Trophoblast cell (in vitro differentiated cells and primary cell): ENCODE data around the gene RBM39.
"Not testable (repeated sequence)": the region's sequence is repeated elsewhere in the genome, so short reads cannot be mapped to it uniquely, and the experiment has no call there.

Source experiments
- DNase-seq, 2 donors: peaks; one replicate each; pipeline ENCODE4 v3.0.0-alpha.2; 2016
- H2AFZ ChIP-seq: 2 replicates; pipeline ENCODE4 v1.6.1; 2013; ENCODE audit warnings: low read length, moderate library complexity, mild to moderate bottlenecking; ENCODE audit not compliant: insufficient read depth, poor library complexity
- H2AK5ac ChIP-seq: 2 replicates; pipeline ENCODE4 v1.6.1; 2013; ENCODE audit warnings: mild to moderate bottlenecking, low read length
- H2BK120ac ChIP-seq: 2 replicates; pipeline ENCODE4 v1.6.1; 2013; ENCODE audit warnings: low read length, mild to moderate bottlenecking, moderate library complexity; ENCODE audit not compliant: insufficient read depth, poor library complexity
- H2BK12ac ChIP-seq: 2 replicates; pipeline ENCODE4 v1.6.1; 2013; ENCODE audit warnings: mild to moderate bottlenecking, low read length, moderate library complexity
- H2BK5ac ChIP-seq: 2 replicates; pipeline ENCODE4 v1.6.1; 2013; ENCODE audit warnings: low read length, low read depth, moderate library complexity, mild to moderate bottlenecking; ENCODE audit not compliant: poor library complexity
- H3K14ac ChIP-seq: 2 replicates; pipeline ENCODE4 v1.6.1; 2013; ENCODE audit warnings: mild to moderate bottlenecking, low read length
- H3K18ac ChIP-seq: 2 replicates; pipeline ENCODE4 v1.6.1; 2013; ENCODE audit warnings: mild to moderate bottlenecking, low read length
- H3K23ac ChIP-seq: 2 replicates; pipeline ENCODE4 v1.6.1; 2013; ENCODE audit warnings: low read length
- H3K27ac ChIP-seq: 2 replicates; pipeline ENCODE4 v1.5.1; 2013; ENCODE audit warnings: low read depth, mild to moderate bottlenecking, inconsistent platforms, low read length, moderate library complexity
- H3K27me3 ChIP-seq: 2 replicates; pipeline ENCODE4 v1.6.1; 2013; ENCODE audit warnings: inconsistent platforms, mild to moderate bottlenecking, low read length, moderate library complexity; ENCODE audit not compliant: insufficient read depth
- H3K36me3 ChIP-seq, 2 experiments: 1 replicate in 1 of 2; 2 replicates in 1 of 2; pipeline ENCODE4 v1.6.1; 2013; ENCODE audit warnings: low read length in 2 of 2, mild to moderate bottlenecking in 2 of 2, moderate library complexity in 1 of 2; ENCODE audit not compliant: insufficient read depth in 2 of 2, control insufficient read depth in 1 of 2
- H3K4ac ChIP-seq: 2 replicates; pipeline ENCODE4 v1.6.1; 2013; ENCODE audit warnings: low read depth, mild to moderate bottlenecking, low read length, moderate library complexity
- H3K4me1 ChIP-seq, 2 experiments: 1 replicate in 1 of 2; 2 replicates in 1 of 2; pipeline ENCODE4 v1.6.1; 2013; ENCODE audit warnings: low read length in 2 of 2, mild to moderate bottlenecking in 2 of 2, moderate library complexity in 1 of 2; ENCODE audit not compliant: insufficient read depth in 2 of 2, control insufficient read depth in 1 of 2
- H3K4me2 ChIP-seq: 2 replicates; pipeline ENCODE4 v1.6.1; 2013; ENCODE audit warnings: inconsistent platforms, mild to moderate bottlenecking, low read length, moderate library complexity
- H3K4me3 ChIP-seq: 2 replicates; pipeline ENCODE4 v1.5.1; 2013; ENCODE audit warnings: mild to moderate bottlenecking, low read depth, low read length, inconsistent platforms
- H3K79me1 ChIP-seq: one replicate; pipeline ENCODE4 v1.6.1; 2013; ENCODE audit warnings: low read length
- H3K79me2 ChIP-seq: 2 replicates; pipeline ENCODE4 v1.6.1; 2013; ENCODE audit warnings: low read length, mild to moderate bottlenecking; ENCODE audit not compliant: control insufficient read depth, insufficient read depth, poor library complexity
- H3K9ac ChIP-seq: 2 replicates; pipeline ENCODE4 v1.6.1; 2013; ENCODE audit warnings: mild to moderate bottlenecking, low read length
- H3K9me3 ChIP-seq: 2 replicates; pipeline ENCODE4 v1.6.1; 2013; ENCODE audit warnings: low read depth, mild to moderate bottlenecking, control low read depth, inconsistent platforms, low read length; ENCODE audit not compliant: insufficient read depth
- H4K12ac ChIP-seq: 2 replicates; pipeline ENCODE4 v1.6.1; 2013; ENCODE audit warnings: low read depth, mild to moderate bottlenecking, low read length, moderate library complexity
- H4K8ac ChIP-seq: 2 replicates; pipeline ENCODE4 v1.6.1; 2013; ENCODE audit warnings: low read depth, mild to moderate bottlenecking, low read length, moderate library complexity
- H4K91ac ChIP-seq: one replicate; pipeline ENCODE4 v1.6.1; 2013; ENCODE audit warnings: low read depth, mild to moderate bottlenecking, low read length, moderate library complexity
- WGBS: extraction: QIAGEN DNeasy Blood & Tissue Kit; methylation state at CpG from one replicate; pipeline ENCODE4 v1.1.7; 2013; ENCODE audit warnings: missing lambda C conversion rate; ENCODE audit not compliant: insufficient read length, insufficient coverage; ENCODE audit errors: extremely low coverage; 5-methylcytosine and 5-hydroxymethylcytosine counted together

The RBM39 gene

DNA sequence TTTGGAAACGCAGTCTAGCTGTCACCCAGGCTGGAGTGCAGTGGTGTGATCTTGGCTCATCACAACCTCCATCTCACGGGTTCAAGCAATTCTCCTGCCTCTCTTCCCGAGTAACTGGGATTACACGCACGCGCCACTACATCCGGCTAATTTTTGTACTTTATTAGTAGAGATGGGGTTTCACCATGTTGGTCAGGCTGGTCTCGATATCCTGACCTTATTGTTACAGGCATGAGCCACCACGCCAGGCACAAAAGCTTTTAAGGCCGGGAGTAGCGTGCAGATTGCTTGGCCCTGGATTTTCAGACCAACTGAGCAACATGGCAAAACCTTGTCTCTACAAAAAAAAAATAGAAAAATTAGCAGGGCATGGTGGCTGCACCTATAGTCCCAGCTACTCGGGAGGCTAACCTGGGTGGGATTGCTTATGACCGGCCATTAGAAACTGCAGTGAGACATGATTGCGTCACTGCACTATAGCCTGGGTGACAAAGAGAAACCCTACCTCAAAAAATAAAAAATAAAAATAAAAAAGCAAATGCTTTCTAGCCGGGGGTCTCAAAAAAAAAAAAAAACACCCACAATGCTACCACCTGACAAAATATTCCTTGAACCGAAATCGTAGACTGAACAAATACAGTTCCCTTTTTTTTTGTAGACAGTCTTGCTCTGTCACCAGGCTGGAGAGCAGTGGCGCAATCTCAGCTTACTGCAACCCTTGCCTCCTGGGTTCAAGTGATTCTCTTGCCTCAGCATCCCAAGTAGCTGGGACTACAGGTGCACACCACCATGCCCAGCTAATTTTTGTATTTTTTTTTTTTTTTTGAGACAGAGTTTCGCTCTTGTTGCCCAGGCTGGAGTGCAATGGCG lies 15.0 kb downstream of the RBM39 start:
- Histone ChIP-seq H4K8ac (no peak overlapping the region), H4K91ac (no peak overlapping the region), H3K18ac (no peak overlapping the region), H3K27ac (no peak overlapping the region), H2BK12ac (no peak overlapping the region), H2BK120ac (no peak overlapping the region), H2AFZ (no peak overlapping the region), H3K4ac (peak overlapping the region; percentile 72), H3K9ac (no peak overlapping the region), H3K23ac (no peak overlapping the region), H2AK5ac (no peak overlapping the region), H4K12ac (peak overlapping the region; percentile 80), H3K4me2 (no peak overlapping the region), H2BK5ac (no peak overlapping the region), H3K4me1 (no peaks in the 10 kb centered on the region), H3K14ac (no peak overlapping the region), H3K36me3 (peaks cover 50 to 62% of the 10 kb centered on the region in 2 experiments), H3K79me2 (peaks cover 2% of the 10 kb centered on the region), H3K27me3 (no peaks in the 10 kb centered on the region), H3K79me1 (no peaks in the 10 kb centered on the region), H3K9me3 (no peaks in the 10 kb centered on the region), H3K4me3 (no peak overlapping the region)
- DNase-seq: no peak
- no CpG with 5 or more reads among the region's 20 CpGs for WGBS

DNA sequence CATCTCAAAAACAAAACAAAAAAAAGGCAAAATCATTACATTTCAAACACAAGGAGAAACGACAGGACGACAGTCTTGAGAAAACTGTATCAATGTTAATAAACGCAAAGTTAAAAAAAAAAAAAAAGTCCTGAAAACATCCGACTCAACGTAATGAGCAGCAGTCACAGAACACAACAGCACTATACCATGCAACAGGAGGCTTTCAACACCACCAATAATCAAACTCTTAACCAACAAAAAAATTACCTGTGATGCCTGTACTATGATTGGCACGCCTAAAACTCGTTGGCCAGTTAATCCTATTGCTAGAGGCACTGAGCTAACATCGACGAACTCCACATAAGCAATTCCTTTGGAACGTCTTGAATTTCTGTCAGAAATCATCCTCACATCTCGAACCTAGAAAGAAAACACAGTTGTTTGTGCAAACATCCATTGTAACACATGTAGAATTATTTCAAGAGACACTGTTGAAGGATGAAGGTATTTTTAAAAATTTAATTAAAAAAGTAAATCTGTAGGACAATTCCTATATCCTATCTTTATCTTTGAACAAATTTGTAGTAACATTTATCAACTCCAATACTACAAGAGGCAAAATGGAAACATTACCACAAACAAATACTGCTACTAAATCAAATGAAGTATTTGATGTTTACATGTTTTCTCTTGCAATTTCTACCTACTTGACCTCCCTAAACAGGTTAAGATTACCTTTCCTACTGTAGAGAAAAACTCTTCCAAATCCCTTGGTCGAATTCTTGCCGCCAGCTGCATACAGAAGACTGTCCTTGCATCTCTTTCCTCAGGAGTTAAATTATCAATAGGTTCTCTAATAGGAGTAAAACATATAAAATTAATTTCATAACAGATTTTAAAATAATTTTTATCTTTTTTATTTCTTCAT lies 17.5 kb downstream of the RBM39 start:
- Histone ChIP-seq H2BK120ac (no peak overlapping the region), H3K79me2 (peaks cover 2% of the 10 kb centered on the region), H2AFZ (no peak overlapping the region), H3K14ac (no peak overlapping the region), H3K4ac (peak overlapping the region; percentile 15), H3K18ac (no peak overlapping the region), H3K4me3 (no peak overlapping the region), H4K8ac (no peak overlapping the region), H3K23ac (no peak overlapping the region), H3K4me1 (no peaks in the 10 kb centered on the region), H3K27me3 (no peaks in the 10 kb centered on the region), H3K36me3 (peaks cover 66 to 82% of the 10 kb centered on the region in 2 experiments), H2BK12ac (no peak overlapping the region), H3K9me3 (no peaks in the 10 kb centered on the region), H4K12ac (no peak overlapping the region), H3K4me2 (no peak overlapping the region), H4K91ac (no peak overlapping the region), H3K79me1 (no peaks in the 10 kb centered on the region), H3K9ac (no peak overlapping the region), H2AK5ac (no peak overlapping the region), H3K27ac (no peak overlapping the region), H2BK5ac (no peak overlapping the region)
- WGBS: no CpG with 5 or more reads among the region's 13 CpGs
- no peak for DNase-seq

DNA sequence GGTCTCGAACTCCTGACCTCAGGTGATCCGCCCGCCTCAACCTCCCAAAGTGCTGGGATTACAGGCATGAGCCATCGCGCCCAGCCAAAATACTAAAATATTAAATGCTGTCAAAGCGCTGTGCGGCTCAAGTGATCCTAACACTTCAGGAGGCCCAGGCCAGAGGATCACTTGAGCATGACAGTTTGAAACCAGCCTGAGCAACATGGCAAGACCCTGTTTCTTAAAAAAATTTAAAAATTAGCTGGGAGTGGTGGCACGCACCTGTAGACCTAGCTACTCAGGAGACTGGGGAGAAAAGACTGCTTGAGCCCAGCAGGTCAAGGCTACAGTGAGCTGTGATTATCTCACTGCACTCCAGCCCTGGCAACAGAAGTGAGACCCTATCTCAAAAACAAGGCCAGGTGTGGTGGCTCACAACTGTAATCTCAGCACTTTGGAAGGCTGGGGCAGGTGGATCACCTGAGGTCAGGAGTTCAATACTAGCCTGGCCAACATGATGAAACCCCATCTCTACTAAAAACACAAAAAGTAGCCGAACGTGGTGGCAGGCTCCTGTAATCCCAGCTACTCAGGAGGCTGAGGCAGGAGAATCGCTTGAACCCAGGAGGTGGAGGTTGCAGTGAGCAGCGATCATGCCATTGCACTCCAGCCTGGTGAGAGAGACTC lies 18.3 kb downstream of the RBM39 start:
- not testable (repeated sequence) for H3K23ac ChIP-seq, H3K9me3 ChIP-seq, H2AFZ ChIP-seq, H4K12ac ChIP-seq, H3K4me1 ChIP-seq, H4K91ac ChIP-seq, H3K4ac ChIP-seq, H3K27me3 ChIP-seq, H2BK12ac ChIP-seq, H2BK120ac ChIP-seq, H2BK5ac ChIP-seq, H3K18ac ChIP-seq, H3K14ac ChIP-seq, H2AK5ac ChIP-seq, H4K8ac ChIP-seq, H3K79me1 ChIP-seq, DNase-seq, H3K27ac ChIP-seq, H3K4me2 ChIP-seq, H3K9ac ChIP-seq, H3K4me3 ChIP-seq, H3K79me2 ChIP-seq
- no CpG with 5 or more reads among the region's 12 CpGs for WGBS
- peaks cover 71 to 83% of the 10 kb centered on the region in 2 experiments for H3K36me3 ChIP-seq

GRCh38 chr20:35723275-35723639 lies 18.8 kb downstream of the RBM39 start:
- H3K4me1 ChIP-seq, H3K27ac ChIP-seq, H2BK5ac ChIP-seq, DNase-seq, H3K4me3 ChIP-seq, H2BK120ac ChIP-seq, H2AK5ac ChIP-seq, H4K12ac ChIP-seq, H2BK12ac ChIP-seq, H3K27me3 ChIP-seq, H3K14ac ChIP-seq, H3K4ac ChIP-seq, H3K79me1 ChIP-seq, H3K23ac ChIP-seq, H3K18ac ChIP-seq, H4K8ac ChIP-seq, H2AFZ ChIP-seq, H3K79me2 ChIP-seq, H3K9me3 ChIP-seq, H3K9ac ChIP-seq, H3K4me2 ChIP-seq, H4K91ac ChIP-seq: not testable (repeated sequence)
- H3K36me3 ChIP-seq: peaks cover 71 to 83% of the 10 kb centered on the region in 2 experiments
- no CpG with 5 or more reads among the region's 4 CpGs for WGBS
